ENCODE results near the gene PMVK. TPM values are rescaled to one million over a fixed set of nuclear protein-coding genes. Genes with fewer than 3 reads are reported as not detected.

Gene PMVK
- total and polyA plus RNA-seq, 10 of the 15 experiments (the other 5 are each of a cell fraction or from before 2014, with no cell fraction given), result 6.0 to 121 (median 49.4) TPM

DNA sequence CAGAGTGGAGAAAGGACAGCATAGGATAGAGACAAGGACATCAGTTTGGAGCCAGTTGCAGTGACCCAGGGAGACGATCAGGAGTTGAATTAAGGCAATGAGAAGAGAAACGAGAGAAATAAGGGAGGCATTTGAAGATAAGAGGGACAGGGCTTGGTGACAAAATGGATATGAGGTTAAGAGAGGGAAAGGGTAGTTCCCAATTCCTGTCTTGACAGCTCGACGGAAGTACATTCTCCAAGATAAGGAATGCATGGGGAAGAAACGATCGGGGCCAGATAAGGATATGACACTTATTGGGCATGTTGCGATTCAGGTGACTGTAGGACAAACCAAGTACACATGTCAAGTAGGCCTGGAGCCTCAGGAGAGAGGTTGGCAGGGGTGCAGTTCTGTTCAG is 47.8 kb downstream of the PMVK start:
- H4K20me1 ChIP-seq (ENCODE audit: control insufficient read depth, insufficient read depth), result no peaks in the 10 kb centered on the region
- TF ChIP-seq PAX5 (IDR thresholded peaks at IDR 0.05; ENCODE audit: borderline replicate concordance, low read depth, low read length) (no peak), NFIC (IDR thresholded peaks at IDR 0.05; ENCODE audit: low read depth, low read length) (no peak), SMAD1 (IDR thresholded peaks at IDR 0.05; ENCODE audit: low read depth, partially characterized antibody) (no peak), CBX3 (IDR thresholded peaks at IDR 0.05; ENCODE audit: borderline replicate concordance, low read depth) (no peak), PAX8 (IDR thresholded peaks at IDR 0.05) (no peak), NR2C1 (IDR thresholded peaks at IDR 0.05) (no peak), ZSCAN29 (IDR thresholded peaks at IDR 0.05) (no peak), SUPT20H (IDR thresholded peaks at IDR 0.05; ENCODE audit: borderline replicate concordance, control insufficient read depth, low read depth, low read length) (no peak), ZNF207 (IDR thresholded peaks at IDR 0.05; ENCODE audit: borderline replicate concordance) (no peak), SUZ12 (IDR thresholded peaks at IDR 0.05; ENCODE audit: unreplicated experiment) (no peak), MEF2A (IDR thresholded peaks at IDR 0.05; ENCODE audit: insufficient read depth, low read depth, low read length) (no peak), SMC3 (IDR thresholded peaks at IDR 0.05; ENCODE audit: borderline replicate concordance, low read length) (no peak), ZNF274 (IDR thresholded peaks at IDR 0.05; ENCODE audit: insufficient read depth, insufficient read length) (no peak), CBFB (IDR thresholded peaks at IDR 0.05; ENCODE audit: low read depth) (no peak), EP300 (IDR thresholded peaks at IDR 0.05; ENCODE audit: borderline replicate concordance in 1 of 2, control insufficient read depth in 1 of 2, low read depth in 2 of 2, low read length in 2 of 2) (no peak), RAD21 (IDR thresholded peaks at IDR 0.05; ENCODE audit: insufficient read depth, low read depth, low read length) (no peak), POU2F2 (IDR thresholded peaks at IDR 0.05; ENCODE audit: borderline replicate concordance, low read depth, low read length) (no peak)
- TF ChIP-seq, protein P1, sequence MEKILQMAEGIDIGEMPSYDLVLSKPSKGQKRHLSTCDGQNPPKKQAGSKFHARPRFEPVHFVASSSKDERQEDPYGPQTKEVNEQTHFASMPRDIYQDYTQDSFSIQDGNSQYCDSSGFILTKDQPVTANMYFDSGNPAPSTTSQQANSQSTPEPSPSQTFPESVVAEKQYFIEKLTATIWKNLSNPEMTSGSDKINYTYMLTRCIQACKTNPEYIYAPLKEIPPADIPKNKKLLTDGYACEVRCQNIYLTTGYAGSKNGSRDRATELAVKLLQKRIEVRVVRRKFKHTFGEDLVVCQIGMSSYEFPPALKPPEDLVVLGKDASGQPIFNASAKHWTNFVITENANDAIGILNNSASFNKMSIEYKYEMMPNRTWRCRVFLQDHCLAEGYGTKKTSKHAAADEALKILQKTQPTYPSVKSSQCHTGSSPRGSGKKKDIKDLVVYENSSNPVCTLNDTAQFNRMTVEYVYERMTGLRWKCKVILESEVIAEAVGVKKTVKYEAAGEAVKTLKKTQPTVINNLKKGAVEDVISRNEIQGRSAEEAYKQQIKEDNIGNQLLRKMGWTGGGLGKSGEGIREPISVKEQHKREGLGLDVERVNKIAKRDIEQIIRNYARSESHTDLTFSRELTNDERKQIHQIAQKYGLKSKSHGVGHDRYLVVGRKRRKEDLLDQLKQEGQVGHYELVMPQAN (conservative IDR thresholded peaks at IDR 0.05), result no peak
- TF ChIP-seq, protein P2, sequence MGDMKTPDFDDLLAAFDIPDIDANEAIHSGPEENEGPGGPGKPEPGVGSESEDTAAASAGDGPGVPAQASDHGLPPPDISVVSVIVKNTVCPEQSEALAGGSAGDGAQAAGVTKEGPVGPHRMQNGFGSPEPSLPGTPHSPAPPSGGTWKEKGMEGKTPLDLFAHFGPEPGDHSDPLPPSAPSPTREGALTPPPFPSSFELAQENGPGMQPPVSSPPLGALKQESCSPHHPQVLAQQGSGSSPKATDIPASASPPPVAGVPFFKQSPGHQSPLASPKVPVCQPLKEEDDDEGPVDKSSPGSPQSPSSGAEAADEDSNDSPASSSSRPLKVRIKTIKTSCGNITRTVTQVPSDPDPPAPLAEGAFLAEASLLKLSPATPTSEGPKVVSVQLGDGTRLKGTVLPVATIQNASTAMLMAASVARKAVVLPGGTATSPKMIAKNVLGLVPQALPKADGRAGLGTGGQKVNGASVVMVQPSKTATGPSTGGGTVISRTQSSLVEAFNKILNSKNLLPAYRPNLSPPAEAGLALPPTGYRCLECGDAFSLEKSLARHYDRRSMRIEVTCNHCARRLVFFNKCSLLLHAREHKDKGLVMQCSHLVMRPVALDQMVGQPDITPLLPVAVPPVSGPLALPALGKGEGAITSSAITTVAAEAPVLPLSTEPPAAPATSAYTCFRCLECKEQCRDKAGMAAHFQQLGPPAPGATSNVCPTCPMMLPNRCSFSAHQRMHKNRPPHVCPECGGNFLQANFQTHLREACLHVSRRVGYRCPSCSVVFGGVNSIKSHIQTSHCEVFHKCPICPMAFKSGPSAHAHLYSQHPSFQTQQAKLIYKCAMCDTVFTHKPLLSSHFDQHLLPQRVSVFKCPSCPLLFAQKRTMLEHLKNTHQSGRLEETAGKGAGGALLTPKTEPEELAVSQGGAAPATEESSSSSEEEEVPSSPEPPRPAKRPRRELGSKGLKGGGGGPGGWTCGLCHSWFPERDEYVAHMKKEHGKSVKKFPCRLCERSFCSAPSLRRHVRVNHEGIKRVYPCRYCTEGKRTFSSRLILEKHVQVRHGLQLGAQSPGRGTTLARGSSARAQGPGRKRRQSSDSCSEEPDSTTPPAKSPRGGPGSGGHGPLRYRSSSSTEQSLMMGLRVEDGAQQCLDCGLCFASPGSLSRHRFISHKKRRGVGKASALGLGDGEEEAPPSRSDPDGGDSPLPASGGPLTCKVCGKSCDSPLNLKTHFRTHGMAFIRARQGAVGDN (IDR thresholded peaks at IDR 0.05), result no peak
- TF ChIP-seq, protein P3, sequence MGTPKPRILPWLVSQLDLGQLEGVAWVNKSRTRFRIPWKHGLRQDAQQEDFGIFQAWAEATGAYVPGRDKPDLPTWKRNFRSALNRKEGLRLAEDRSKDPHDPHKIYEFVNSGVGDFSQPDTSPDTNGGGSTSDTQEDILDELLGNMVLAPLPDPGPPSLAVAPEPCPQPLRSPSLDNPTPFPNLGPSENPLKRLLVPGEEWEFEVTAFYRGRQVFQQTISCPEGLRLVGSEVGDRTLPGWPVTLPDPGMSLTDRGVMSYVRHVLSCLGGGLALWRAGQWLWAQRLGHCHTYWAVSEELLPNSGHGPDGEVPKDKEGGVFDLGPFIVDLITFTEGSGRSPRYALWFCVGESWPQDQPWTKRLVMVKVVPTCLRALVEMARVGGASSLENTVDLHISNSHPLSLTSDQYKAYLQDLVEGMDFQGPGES (IDR thresholded peaks at IDR 0.05), result no peak
- RAD21 ChIA-PET (ENCODE audit: unreplicated experiment), result interaction anchor here (1.5 kb wide), 1 partner anchor 11 kb away, joined by 5 read pairs; no protein-coding TSS in a partner anchor
- no peaks in the 10 kb centered on the region for H3K27me3 ChIP-seq (replicated peaks in 1 of 2; ENCODE audit: control insufficient read depth in 2 of 2, insufficient read depth in 2 of 2, low read length in 1 of 2)
- no peak overlapping the region for H3K4me2 ChIP-seq (ENCODE audit: control insufficient read depth, insufficient read depth)
- SMC1A ChIA-PET (ENCODE audit: uncharacterized antibody, unreplicated experiment), result no interaction called here
- intact Hi-C loops (cut with micrococcal nuclease; ENCODE audit: unreplicated experiment), result no loop called here
- no peaks in the 10 kb centered on the region for H3K79me2 ChIP-seq (ENCODE audit: control insufficient read depth, insufficient read depth, low read length)
- no peak overlapping the region for H3K27ac ChIP-seq (ENCODE audit: control insufficient read depth, insufficient read depth)
- in situ Hi-C loops (cut with MboI), result no loop called here
- POLR2A ChIA-PET, result no interaction called here
- H3K36me3 ChIP-seq (ENCODE audit: control insufficient read depth in 2 of 2, insufficient read depth in 2 of 2, low read length in 1 of 2), result no peaks in the 10 kb centered on the region
- H3K9ac ChIP-seq (ENCODE audit: control insufficient read depth, insufficient read depth, low read length), result no peak overlapping the region
- WGBS (ENCODE audit: insufficient coverage, insufficient replicate concordance, low lambda C conversion rate, missing lambda C conversion rate), result 89% methylated on average over 7 of the region's 7 CpGs
- ATAC-seq (no peak), DNase-seq (ENCODE audit: low read depth, low spot score) (no peak), FAIRE-seq (no peak)
- no TSS peak for BruUV-seq (replicated peaks)
- CTCF ChIA-PET, result no interaction called here
- H3K9me3 ChIP-seq (replicated peaks; ENCODE audit: control insufficient read depth, insufficient read depth, low read length), result no peaks in the 10 kb centered on the region
- H2AFZ ChIP-seq (ENCODE audit: control insufficient read depth, low read depth, low read length), result no peak overlapping the region
- no peak overlapping the region for H3K4me3 ChIP-seq
- peaks cover 6% of the 10 kb centered on the region for H3K4me1 ChIP-seq (ENCODE audit: control insufficient read depth, insufficient read depth, low read length)
